NCI-H510A (cell line): ENCODE data around the gene INSC.

Source experiments
- DNase-seq: peaks from one replicate; lab custom pipeline; 2025; lab: John Stamatoyannopoulos, UW

INSC gene

GRCh38 chr11:15146271-15147003 is 31.7 kb downstream of the INSC start:
- no peak for DNase-seq

DNA sequence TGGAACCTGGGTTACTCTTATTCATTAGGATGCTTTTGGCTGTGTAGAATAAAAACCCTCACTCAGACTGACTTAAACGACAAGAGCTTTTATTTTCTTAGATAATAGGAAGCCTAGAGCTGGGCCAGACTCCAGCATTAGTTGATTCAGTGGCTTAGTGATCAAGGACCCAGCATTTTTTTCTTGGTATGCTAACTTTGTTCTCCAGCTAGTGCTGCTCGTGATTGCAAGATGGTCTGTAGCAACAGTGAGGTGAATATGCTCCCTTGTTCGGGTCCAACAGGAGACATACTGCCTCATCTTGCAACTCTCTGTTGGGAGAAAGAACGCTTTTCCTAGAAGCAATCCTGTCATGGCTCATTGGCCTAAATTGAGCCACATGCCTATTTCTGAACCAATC is 33.4 kb downstream of the INSC start:
- no peak for DNase-seq

DNA sequence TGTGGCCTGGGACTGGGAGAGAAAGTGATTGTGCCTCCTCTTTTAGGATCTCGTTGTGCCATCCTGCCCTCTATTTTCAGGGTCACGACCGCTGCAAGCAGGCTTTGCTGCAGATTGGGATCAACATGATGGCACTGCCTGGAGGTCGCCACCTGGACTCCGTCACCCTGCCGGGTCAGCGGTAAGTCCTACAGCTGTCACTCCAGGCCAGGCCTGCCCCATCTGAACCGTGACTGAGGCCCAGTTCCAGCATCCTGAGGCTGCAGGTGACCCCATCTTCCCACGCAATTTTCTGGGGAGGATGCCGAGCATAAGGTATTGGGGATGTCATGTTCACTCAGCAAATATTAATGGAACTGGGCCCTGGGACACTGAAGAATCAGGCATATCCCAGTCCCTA is 34.3 kb downstream of the INSC start:
- DNase-seq = no peak

GRCh38 chr11:15150507-15150906 is 35.8 kb downstream of the INSC start:
- DNase-seq = no peak

DNA sequence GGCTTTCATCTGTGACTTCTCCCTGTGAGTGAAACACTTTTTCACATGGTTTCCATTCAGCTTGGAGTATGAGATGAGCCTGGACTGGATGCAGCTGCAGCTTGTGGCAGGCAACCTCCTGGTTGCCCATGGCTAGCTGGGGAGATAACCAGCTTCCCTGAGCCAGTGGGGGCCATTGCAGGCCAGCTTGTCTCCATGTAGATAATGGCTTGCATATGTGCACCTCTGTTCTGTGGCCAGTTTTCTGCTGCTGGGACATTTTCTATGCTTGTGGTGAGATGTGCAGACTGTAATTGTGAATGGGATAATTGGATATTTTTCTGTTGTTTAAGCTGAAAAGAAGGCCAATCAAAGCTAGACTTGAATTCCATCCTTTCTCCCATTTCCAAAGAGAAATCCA is 38.5 kb downstream of the INSC start:
- no peak for DNase-seq

DNA sequence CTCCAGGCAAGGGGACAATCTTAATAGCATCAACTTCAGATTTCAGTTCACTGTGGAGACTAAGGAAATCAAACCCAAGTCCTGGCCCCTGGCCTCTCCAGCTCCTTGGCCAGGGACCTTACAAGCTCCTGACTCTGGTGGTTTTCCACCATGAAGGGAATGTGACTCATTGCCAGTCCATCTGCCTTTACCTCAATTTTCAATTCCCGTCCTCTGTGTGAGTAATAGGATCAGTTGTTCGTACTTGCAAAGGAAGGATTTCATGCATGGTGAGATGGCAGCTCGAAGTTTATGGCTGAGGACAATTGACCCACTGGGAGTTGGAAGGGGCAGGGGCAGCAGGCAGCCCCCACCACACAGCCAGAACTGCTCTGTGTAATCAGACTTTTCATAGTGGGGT is 42.5 kb downstream of the INSC start:
- no peak for DNase-seq

DNA sequence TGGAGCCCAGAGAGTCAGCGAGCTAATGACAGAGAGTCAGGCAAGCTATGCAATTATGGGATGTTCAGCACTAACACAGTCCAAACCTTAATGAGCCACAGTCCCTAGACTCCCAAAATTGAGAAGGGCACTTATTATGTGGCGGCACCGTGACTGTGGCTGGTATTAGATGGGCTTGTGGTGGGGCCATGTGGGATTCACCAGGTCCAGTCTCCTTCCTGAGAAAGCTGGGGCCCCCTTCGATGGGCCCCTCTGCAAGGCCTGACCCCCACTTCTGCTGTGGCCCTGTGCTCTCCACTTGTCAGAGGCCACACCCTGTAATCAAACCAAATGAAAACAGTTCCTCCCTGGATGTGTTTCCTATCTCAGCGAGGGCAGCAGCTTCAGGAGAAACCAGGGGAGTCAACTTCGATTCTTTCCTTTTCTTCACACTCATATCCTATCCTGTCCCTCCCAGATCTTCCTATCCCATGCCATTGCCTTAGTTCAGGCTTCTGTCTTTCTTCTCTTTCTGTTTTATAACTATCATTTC is 42.9 kb downstream of the INSC start:
- no peak for DNase-seq

DNA sequence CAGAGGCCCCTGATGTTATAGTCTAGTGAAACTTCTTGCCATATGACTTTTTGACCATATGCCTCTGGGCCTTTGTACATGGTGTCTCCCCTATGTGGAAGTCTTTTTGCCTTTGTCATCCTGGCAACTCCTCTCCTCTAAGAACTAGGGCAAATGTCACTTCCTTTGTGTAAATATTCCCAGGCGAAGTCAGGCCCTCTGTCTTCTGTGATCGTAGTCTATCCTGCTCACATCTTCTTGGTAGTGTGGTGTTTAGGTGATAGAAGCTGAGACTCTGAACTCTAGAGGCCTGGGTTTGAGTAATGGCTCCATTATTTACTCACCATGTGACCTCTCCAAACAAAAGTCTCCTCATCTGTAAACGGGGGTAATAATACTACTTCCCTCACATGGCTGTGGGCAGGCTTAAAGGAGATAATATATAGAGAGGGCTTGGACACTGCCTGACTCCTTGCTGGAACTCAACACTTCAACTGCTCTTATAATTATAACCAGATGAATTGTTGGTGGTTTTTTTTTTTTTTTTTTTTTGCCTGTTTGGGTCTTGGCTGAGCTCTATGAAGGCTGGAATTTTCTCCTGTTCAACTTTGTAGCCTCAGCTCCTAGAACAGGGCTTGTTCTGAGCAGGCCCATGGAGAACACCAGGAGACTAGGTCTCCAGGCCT is 43.8 kb downstream of the INSC start:
- DNase-seq = no peak

DNA sequence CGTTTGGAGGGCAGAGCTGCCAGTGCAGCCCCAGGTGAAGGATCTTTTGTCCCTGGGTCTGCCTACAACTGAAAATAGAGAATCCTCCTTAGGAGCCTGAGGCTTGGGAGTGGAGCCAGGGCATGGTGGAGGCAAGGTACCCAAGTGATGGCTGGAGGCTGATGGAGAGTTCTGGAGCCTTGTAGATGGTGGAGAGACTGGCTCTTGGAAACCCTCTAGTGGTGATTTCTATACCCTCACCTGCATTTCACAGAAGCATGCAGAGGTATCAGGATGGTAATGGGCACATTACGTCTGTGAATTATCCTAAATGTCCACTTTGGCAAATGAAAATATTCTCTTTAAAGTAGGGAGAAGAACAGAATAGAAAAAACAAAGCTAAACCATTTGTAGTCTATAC is 44.4 kb downstream of the INSC start:
- no peak for DNase-seq

- no peak for DNase-seq
Observed at GRCh38 chr11:15161790-15162189, 47.1 kb downstream of the INSC start.

- no peak for DNase-seq
Observed at GRCh38 chr11:15163136-15163535, 48.4 kb downstream of the INSC start.

GRCh38 chr11:15166204-15166603 is 51.5 kb downstream of the INSC start:
- no peak for DNase-seq

DNA sequence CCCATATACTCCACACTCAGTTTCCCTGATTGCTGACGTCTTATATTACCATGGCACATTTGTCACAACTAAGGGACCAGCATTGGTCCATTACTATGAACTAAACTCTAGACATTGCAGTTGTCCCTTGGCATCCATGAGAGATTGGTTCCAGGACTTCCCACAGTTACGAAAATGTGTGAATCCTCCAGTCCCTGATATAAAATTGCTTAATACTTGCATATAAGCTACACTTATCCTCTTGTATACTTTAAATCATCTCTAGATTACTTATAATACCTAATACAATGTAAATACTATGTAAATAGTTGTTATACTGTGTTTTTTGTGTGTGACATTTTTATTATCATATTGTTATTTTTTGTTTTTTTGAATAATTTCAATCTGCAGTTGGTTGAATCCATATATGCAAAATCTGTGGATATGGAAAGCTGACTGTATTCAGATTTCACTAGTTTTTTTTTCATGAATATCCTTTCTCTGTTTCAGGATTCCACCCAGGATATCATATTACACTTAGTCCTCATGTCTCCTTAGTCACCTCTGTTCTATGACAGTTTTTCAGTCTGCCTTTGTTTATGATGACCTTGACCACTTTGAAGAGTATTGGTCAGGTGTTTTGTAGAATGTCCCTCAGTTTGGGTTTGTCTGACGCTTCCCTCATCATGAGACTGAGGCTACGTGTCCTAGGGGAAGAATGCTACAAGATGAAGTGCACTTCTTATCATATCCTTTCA is 55.3 kb downstream of the INSC start:
- no peak for DNase-seq

- DNase-seq = no peak
Observed at GRCh38 chr11:15170698-15171097, 56.0 kb downstream of the INSC start.

GRCh38 chr11:15171956-15172355 is 57.2 kb downstream of the INSC start:
- DNase-seq = no peak

- no peak for DNase-seq
Observed at GRCh38 chr11:15175831-15176230, 61.1 kb downstream of the INSC start.

DNA sequence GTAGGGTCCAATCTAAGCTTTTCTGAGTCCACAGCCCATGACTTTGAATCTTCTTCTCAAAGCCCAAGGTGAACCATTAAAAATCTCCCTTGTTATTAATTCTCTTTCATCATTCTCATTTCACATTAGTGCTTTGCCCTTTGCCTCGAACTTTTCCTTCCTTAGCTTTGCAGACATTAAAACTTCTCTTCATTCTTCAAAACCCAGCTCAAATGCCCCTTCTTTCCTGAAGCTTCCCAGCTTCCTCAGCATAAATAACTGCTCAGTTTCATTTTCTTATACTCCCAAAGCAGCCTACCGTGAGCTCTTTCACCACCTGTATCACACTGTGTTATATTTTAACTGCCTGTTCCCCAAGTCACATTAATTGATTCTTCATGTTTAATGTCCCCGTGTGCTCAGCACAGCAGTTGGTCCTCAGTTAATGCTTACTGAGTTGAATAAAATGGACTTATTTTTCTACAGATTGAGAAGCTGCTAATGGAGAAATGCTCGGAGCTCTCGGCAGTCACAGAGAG is 62.0 kb downstream of the INSC start:
- DNase-seq = no peak

GRCh38 chr11:15177491-15177890 is 62.8 kb downstream of the INSC start:
- no peak for DNase-seq

- DNase-seq = no peak
Observed at GRCh38 chr11:15178214-15178613, 63.5 kb downstream of the INSC start.

DNA sequence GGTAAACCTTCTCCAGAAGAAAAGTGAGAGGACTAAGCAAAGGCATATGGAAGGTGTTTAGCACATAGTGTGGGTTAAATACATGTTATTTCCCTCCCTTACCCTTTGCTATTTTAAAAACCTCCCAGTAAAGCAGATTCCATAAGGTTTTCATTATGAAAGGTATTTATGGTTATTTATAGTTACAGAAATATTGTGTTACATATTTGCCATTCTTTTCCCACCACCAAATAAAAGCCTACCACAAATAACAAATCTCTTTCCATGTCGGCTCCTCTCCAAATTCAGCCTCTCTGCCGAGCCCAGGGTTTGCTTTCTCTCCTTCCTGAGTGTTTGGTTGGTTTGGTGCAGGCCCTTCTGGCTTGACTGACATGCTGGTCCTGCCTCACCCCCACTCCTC is 64.4 kb downstream of the INSC start:
- no peak for DNase-seq

DNA sequence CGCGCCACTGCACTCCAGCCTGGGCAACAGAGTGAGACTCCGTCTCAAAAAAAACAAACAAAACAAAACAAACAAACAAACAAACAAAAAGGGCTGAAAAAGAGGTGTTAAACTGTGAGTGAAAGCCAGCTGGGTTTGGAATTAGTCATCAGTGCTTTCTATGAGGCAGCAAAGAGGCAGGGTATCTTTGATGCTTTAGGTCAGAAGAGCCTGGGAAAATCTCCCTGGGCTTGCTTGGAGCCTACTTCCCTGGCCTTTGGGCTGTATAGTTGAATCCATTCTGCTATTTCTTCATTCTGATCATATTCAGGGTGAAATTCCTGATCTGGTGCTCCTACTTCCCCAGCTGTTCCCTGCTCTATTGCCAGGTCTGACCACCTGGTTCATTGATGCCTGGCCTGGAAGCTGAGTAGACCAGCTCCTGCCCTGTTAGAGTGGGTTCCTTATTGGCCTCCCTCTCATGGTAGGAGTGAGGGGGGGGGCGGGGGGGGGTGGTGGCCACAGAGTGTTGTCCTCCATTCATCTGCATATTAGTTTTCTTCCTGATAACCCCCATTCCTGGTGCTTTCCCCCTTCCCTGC is 65.6 kb downstream of the INSC start:
- DNase-seq = no peak

DNA sequence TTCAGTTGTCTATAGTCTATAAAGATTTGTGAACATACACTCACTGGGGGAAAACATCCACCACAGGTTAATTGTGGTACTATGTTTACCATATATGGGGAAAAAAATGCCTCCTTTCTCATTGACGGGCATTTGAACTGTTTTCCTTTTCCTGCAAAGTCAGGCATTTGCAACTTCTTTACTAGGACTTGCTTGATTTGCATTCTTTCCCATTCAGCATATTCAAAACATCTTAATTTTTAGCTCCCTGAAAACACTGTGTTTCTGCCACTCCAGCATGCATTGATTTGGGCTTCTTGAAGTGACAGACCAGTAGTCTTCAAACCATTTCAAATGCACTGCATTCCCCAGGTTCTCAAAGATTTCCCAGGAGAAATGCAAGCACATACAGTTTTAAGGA is 67.6 kb downstream of the INSC start:
- DNase-seq = no peak
